Cardiac septum (tissue), 1 donor: ENCODE measurements around the gene PTPRQ. TPM values are rescaled to one million over a fixed set of nuclear protein-coding genes. Genes with fewer than 3 reads are reported as not detected.

Experiments
- DNase-seq: peaks from one replicate; pipeline ENCODE4 v3.0.0-alpha.2; 2020; ENCODE audit warnings: low spot score
- intact Hi-C: fragments of 100-400 bp; cut with DNase I; formaldehyde crosslinking; loops from one replicate; pipeline ENCODE4 v1.14.0; 2022
- long read RNA-seq: library from polyadenylated mRNA; unstranded; transcript quantifications from one replicate; pipeline ENCODE4 v2.0.0, GENCODE V29; 2021
- total RNA-seq: library from RNA; stranded (reverse); fragmentation: NEBNext Ultra II Directional; extraction: Animal tissue kit (Norgen Biotek cat#: 25700); gene quantifications from one replicate; pipeline ENCODE4 v1.2.1, GENCODE V29; 2021
- donor health status: DM: no; HTN: no; CAD: no.

Gene PTPRQ, protein sequence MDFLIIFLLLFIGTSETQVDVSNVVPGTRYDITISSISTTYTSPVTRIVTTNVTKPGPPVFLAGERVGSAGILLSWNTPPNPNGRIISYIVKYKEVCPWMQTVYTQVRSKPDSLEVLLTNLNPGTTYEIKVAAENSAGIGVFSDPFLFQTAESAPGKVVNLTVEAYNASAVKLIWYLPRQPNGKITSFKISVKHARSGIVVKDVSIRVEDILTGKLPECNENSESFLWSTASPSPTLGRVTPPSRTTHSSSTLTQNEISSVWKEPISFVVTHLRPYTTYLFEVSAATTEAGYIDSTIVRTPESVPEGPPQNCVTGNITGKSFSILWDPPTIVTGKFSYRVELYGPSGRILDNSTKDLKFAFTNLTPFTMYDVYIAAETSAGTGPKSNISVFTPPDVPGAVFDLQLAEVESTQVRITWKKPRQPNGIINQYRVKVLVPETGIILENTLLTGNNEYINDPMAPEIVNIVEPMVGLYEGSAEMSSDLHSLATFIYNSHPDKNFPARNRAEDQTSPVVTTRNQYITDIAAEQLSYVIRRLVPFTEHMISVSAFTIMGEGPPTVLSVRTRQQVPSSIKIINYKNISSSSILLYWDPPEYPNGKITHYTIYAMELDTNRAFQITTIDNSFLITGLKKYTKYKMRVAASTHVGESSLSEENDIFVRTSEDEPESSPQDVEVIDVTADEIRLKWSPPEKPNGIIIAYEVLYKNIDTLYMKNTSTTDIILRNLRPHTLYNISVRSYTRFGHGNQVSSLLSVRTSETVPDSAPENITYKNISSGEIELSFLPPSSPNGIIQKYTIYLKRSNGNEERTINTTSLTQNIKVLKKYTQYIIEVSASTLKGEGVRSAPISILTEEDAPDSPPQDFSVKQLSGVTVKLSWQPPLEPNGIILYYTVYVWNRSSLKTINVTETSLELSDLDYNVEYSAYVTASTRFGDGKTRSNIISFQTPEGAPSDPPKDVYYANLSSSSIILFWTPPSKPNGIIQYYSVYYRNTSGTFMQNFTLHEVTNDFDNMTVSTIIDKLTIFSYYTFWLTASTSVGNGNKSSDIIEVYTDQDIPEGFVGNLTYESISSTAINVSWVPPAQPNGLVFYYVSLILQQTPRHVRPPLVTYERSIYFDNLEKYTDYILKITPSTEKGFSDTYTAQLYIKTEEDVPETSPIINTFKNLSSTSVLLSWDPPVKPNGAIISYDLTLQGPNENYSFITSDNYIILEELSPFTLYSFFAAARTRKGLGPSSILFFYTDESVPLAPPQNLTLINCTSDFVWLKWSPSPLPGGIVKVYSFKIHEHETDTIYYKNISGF (N-terminal part only)
- 0.38 TPM for total RNA-seq
- long read RNA-seq, result 0 reads

DNA sequence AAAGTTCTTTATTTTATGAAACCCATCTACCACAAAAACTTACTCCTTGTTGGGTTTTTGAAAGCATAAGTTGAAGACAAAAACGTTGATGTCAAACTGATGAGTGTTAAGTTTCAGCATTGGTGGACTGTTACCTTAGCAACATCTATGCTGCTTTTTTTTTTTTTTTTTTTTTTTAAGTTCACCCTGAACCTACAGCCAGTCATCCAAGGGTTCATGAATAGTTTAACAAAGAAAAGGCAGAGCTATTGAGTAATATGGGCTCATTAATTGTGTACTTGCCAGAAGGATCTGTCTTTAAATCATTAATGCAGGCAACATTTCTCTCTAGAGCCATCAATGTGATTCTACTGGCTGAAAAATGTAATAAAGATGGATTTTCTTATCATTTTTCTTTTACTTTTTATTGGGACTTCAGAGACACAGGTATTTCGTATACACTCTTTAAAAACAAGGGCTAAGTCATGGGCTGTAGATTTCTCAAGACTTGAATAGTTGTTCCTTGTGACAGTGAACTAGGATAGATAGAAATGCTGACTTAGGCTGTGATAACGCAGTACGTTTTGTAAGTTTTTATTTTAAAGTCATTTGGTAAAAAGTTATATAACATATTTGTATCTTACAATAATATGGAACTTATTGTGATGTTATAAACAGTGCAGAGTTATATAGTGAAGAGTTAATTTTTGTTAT is at the start of gene PTPRQ:
PTPRQ (plus strand) TSS at position 262 of the 693 bp plus-strand sequence; CDS start at position 373, 111 bp downstream.
- DNase-seq, result no peak
- intact Hi-C loops, result no loop called here

DNA sequence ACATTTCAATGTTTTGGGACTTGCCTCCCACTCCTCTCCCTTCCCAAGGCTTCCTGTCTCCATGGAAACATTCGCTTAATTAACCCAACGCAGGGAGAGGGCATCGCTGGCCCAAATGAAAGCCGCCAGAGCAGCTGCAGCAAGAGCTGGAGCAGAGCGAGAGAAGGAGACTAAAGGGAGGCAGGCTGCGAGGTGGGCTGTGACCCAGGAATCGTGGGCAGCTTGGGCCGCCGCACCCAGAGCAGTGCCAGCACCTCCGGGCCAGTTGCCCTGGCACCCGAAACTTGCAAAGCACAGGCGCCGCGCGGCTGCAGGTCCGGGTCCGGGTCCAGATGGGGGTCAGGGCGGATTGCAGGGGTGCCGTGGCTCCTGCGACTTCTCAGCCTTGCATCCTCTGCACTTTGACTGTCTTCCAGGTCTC is 43.5 kb upstream of the PTPRQ start:
- DNase-seq, result no peak
- intact Hi-C loops, result no loop called here

DNA sequence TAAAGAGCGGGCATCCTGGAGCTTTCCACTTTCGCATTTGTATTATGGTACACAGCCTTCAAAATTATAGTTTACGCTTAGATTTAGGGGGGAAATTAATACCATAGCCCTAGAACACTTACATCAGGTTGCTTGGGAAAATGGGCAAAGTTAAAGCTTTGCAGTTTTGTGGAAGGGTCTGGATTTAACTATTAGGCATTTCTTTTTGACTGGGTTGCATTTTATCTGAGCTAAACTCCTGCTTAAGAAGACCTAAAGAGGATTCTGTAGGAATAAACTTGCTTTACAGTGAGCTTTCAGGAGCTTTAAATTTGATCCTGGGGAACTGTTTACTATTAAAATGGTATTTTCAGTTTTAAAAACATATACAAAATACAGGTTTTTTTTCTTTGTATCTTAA is 42.8 kb upstream of the PTPRQ start:
- DNase-seq, result no peak
- intact Hi-C loops, result no loop called here

DNA sequence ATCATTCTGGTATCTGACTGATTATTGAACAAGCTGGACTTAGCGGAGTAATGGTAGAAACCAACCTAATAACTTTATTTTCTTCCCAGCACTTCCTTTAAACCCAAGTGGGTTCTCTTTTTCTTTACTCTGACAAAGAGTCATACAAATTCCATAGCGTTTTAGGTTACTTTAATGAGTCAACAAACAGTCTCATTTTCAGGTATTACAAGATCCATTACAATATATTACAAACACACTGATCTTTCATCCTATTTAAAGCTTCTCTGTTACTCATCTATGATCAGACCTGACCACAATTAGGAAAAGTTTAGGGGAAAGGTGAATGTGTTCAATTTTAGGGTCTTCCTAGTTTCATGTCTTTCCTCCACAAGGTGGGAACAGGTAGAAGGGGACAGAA is 39.4 kb upstream of the PTPRQ start:
- DNase-seq, result no peak
- intact Hi-C loops, result no loop called here

DNA sequence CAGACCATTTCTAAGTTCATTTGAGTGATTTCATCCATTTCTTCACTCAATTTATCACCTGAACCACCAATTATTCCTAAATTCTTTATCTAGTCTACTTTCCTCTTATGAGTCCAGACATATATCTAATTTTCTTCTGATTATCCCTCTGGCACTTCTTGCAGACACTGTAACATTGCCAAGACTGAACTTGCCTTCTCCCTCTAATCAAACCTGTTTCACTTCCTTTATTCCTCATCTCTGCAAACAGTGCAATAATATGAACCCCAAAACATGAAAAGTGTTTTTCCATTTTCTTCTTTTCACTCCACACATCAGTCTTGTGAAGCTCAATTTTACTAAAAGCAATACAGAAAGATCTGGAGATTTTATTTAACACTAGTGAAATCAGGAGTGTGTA is 37.8 kb upstream of the PTPRQ start:
- intact Hi-C loops, result no loop called here
- no peak for DNase-seq

DNA sequence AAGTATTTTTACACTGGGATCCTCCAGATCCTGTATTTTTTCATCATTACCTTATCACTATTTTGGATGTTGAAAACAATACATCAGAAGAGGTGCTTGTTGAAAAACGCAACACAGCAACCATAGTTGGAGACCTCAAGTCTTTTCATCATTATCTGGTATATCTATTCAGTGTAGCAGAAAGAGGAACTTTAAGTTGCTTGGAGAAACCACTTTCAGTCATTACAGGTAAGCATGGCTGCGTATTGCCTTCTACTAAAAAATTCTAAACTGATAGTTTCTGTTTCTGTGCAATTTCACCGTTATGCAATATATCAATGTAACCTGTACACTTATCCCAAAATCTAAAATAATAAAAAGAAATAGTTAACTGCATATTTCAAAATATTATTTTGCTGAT is 32.2 kb upstream of the PTPRQ start:
- DNase-seq, result no peak
- intact Hi-C loops, result no loop called here

DNA sequence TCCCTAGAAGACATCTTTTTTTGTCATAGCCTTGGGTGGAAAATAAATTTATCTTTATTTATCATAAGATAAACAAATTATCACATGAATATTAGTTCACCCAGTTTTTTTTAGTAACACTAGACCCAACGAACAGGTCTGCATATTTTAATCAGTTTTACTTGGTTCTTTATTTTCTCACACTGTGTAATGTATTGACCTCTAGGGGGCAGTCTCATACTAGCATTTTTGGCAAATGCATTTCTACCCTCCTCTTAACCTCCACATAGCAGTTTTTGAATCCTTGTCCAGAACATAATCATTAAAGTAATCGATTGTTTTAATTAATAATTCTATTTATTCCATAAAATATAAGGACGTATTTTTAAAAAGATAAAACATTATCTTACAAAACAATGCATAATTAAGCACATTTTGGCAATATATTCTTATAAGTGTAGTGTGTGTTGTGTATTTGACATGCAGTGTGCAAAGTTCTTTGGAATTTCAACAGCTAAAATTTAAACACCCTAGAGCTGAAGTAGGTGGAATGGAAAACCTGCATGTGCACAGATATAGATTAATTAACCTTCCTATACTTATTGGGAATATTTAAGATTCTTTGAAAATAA is 31.6 kb upstream of the PTPRQ start:
- intact Hi-C loops, result no loop called here

DNA sequence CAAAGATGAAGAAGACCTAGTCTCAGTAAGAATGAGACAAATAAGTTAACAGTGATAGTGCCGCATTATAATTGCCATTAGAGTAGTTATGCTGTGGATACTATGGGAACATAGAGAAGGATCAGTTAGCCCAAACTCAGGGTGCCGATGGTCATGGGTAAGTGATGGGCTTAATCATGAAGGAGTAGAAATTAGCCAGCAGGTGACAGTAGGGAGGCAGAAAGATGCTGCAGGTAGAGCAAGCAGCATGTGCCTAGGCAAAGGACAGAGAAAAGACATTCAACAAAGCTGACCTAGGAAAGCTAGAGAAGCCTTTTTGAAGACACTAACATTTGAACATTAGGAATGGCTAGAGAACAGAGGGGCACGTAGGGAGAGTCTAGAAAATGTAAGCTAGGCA is 30.6 kb upstream of the PTPRQ start:
- DNase-seq, result no peak
- intact Hi-C loops, result no loop called here

More for the DNA sequence above, 31.6 kb upstream of the PTPRQ start:
- DNase-seq, result no peak

DNA sequence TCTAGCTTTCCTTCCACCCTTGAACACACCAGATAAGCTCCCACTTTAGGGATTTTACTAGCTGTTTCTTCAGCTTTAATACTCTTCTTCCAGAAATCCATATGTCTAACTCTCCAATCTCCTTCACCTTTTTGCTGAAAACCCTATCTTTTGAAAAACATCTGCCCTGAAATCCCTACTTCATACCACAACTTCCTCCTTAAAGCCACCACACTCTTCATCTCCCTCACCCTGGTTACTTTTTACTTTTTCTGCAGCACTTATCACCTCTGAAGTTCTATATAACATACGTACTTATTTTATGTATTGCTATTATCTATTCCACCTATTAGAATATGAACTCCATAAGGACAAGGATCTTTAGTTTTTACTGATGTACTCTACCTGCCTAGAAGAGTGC is 28.6 kb upstream of the PTPRQ start:
- intact Hi-C loops, result loop anchor here (5.0 kb wide), 1 partner anchor 347 kb away; no protein-coding TSS in a partner anchor
- no peak for DNase-seq

DNA sequence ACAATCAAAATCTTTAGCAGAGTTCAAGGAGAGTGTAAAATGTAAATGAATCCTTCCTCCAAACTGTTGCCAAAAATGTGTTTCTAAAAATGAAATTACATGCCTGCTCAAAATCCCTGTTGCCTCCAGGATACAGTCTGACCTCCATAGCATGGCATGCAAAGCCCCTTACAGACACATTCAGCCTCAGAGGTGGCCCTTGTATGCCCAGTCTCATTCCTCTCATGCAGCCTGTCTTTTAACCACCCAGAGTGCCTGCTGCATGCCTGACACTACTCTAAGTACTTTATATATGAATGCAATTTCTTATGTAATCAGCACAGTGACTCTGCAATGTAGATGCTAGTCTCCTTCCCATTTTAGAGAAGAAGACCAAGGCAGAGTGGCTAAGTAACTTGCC is 24.4 kb upstream of the PTPRQ start:
- no peak for DNase-seq
- intact Hi-C loops, result loop anchor here (5.0 kb wide), 1 partner anchor 343 kb away; no protein-coding TSS in a partner anchor

DNA sequence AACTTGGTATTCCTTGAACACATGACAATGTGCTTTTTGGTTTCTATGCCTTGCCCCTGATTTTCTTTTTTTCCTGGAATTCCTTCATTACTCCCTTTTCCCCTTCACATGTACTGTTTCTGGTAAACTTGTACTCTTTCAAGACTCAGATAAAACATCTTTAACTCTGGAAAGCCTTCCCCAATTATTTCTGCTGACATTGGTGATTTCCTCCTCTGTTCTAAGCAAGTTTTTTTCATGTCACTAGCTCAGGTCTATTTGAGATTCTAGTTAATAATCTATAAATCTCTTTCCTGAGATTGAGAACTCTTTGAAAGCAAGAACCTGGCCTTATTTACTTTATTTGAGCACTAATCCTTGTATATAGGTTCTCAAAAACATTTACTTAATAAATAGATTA is 24.0 kb upstream of the PTPRQ start:
- no peak for DNase-seq
- intact Hi-C loops, result no loop called here

DNA sequence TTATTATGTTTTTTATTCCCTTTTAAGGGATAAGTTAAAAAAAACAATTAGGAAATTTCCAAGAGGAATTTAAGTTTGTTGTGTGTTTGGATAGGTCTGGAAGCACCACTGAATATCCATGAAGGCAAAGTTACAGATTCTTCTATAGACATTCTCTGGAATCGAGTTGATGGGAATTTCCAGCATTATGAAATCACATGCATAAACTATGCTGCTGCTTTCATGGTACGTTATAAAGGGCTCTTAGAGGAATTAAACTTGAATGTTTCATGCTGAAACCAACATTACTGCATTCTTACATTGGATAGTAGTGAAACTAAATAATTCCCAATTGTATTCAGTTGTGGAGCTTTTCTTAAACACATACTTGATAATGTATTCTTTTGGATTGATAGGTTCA is 21.5 kb upstream of the PTPRQ start:
- DNase-seq, result no peak
- intact Hi-C loops, result no loop called here

DNA sequence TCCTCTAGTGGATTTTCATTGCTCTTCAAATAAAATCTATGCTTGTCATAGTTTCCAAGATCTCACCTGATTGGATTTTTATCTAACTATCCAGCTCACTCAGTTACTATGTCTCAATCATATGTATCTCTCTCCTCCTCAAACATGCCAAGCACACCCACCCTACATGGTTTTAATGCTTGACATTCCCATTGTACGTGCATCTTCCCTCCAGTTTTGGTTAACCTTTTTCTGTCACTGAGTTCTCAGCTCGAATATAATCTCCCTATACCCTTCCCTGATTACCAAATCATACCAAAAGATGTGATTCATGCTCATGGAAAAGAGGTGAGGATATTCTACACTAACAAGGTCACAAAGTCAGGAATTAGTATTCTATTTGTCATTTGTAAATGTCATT is 12.0 kb upstream of the PTPRQ start:
- intact Hi-C loops, result no loop called here
- no peak for DNase-seq

DNA sequence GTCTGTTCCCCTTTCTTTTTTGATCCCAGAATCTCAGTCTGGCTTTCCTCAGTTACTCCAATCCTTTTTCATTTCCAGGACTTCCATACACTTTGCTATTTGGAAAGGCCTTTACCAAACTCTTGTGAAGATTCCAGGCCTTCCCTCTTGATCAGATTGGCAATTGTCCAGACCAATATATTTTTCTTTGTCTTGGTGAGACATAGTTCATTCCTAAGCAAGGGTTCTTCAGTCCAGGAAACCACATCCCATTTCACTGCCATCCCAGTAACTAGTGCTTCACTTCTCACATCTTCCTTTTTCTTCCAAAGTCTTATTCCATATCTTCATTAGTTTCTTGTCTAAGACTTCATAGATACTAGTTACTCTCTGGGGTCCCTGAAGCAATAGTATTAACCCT is 2.1 kb upstream of the PTPRQ start:
- intact Hi-C loops, result no loop called here
- no peak for DNase-seq

DNA sequence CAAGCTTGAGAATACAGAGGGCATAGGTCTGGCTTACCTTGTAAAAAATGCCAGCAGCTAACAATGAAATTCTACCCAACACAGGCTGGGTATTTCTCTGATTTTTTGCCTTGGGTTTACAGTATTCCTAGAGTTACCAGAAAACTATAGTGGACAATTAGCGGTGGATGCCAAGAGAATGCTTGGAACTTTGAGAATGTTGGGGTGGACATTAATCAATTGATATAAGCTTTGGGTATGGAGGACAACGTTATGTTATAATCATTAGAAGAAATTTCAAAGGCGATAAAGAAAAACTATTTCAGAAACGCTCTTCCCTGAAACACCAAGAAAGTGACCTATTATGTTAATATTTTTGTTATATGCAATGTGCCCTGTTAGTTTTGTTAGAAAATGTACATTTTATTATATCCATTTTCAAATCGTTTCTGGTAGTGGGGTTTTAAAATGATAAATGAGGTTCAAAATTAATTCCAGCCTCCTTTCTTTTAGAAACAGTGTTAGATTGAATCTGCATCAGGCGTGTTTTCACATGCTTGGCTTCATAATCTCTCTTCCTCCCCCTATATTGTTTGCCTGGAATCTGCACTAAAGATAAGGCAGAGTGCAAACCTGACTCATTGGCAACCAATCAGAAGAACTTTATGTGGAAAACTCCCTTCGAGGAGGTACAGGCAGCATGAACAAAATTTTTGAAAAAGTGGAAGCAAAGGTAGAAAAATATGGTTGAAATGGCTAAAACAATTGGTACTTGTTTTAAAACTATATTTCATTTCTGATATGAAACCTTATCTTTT is 1.4 kb upstream of the PTPRQ start:
- DNase-seq, result no peak
- intact Hi-C loops, result no loop called here

DNA sequence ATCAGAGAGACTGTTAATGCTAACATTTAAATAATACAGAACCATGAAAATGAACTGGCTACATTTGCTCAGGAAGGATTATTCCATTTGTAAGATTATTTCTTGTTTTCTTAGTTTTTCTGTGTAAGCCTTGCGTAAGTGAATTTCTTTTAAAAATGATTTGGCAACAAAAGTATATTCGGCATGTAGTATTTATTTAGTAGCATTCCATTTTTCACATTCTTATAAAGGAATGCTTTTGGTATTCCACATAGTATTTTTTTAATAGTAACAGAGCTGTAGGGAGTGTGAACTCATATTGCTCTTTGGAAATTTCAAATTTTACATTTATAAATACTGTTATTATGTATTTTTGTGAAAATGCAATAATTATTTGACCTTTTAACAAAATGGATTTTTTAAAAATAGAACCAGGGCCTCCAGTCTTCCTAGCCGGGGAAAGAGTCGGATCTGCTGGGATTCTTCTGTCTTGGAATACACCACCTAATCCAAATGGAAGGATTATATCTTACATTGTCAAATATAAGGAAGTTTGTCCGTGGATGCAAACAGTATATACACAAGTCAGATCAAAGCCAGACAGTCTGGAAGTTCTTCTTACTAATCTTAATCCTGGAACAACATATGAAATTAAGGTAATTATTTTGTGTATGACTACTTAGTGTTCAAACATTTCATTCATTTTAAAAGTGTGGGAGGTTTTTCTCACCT is 1.2 kb downstream of the PTPRQ start:
- intact Hi-C loops, result no loop called here
- no peak for DNase-seq

DNA sequence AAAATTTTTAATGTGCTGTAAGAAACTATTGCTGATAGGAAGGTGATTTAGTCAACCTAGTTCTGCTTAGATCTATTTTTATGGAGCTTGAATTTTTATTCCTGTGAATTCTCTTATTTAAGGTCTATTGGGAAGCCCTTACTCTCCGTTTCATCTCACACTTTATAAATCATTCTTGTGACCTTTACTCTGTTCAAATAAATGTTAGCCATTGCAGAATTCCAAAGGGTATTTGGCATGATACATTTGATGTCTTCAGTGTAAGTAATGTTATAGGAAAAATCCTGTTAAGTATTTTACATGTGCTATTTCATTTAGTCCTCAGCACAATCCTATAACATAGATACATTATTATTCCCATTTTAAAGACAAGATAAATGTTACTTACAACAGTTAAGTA is 12.5 kb downstream of the PTPRQ start:
- intact Hi-C loops, result no loop called here
- no peak for DNase-seq
